GM19035 (cell line): ENCODE results near the gene SLIT1.

ENCODE experiments used
- ATAC-seq: cut with Tn5 transposase; IDR thresholded peaks from one replicate; pipeline ENCODE4 v1.9.1; 2021; ENCODE audit not compliant: unreplicated experiment

SLIT1 gene

DNA sequence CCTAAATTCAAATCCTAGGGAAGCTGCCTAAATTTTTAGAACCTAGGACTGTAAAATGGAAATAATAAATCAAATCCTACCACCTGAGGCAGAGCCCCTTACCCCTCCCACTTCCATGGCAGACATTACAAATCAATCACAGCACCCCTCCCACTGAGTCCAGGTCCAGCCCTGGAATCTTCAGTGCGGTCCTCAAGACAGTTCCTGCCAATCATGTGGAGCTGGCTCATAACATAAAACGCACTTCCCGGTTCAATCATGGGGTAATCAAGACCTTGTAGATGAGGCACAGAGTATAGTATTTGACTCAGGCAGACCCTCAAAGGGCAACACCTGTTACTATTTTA lies 157.0 kb downstream of the SLIT1 start:
- ATAC-seq: no peak

DNA sequence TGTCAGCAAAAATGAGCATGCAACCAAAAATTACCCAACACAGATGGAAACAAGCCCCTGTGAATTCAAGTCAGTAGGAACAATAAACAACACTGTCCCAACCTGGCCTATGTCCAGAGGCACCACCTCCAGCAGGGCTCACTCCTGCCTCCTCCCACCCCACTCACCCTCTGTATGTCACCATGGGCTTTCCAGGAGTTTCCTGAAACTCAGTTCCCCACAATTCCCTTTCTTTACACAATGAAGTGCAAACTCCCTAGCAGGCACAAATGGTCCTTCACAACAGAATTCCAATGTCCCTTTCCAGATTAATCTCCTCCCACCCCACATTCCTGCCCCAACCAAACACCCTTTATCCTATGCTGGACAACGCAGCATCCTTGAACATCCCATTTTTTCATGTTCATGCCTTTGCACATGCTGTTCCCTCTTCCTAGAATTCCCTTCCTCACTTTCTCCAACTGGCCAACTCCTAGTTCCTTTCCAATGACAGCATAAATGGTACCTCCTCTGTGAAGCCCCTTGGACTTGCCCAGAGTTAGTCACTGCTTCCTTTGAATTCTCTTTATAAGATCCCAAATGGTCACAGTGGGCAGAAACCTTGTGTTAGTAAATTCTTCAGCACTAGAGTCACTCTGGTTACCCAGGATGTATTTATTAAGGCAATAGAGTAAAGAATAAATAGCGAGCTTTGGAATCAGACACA lies 157.5 kb downstream of the SLIT1 start:
- no peak for ATAC-seq

DNA sequence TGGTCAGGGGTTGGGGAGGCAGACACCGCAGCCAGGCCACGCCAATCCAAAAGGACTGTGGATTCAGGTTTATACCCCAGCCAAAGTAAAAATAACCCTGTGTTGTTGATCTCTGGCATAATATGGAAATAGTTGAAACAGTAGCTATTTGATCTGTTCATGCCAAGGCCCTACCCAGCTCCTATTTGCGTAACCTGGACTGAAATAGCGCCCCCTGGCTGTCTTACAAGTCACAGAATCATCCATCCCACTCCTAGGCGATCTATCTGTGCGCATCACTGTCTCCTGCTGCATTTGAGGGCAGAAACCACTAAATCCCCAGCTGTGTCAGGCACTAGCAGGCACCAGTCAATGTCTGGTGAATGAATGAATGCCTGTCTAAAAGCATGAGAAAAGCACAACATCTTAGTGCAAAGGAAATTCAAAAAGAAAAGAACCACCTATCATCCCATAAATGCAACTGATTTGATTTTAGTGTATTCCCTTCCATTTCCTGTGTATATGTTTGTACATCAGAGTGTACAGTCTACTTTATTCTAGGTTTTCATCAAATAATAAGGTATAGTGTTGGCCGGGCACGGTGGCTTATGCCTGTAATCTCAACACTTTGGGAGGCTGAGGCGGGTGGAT lies 160.0 kb downstream of the SLIT1 start:
- peak; percentile 56 for ATAC-seq

DNA sequence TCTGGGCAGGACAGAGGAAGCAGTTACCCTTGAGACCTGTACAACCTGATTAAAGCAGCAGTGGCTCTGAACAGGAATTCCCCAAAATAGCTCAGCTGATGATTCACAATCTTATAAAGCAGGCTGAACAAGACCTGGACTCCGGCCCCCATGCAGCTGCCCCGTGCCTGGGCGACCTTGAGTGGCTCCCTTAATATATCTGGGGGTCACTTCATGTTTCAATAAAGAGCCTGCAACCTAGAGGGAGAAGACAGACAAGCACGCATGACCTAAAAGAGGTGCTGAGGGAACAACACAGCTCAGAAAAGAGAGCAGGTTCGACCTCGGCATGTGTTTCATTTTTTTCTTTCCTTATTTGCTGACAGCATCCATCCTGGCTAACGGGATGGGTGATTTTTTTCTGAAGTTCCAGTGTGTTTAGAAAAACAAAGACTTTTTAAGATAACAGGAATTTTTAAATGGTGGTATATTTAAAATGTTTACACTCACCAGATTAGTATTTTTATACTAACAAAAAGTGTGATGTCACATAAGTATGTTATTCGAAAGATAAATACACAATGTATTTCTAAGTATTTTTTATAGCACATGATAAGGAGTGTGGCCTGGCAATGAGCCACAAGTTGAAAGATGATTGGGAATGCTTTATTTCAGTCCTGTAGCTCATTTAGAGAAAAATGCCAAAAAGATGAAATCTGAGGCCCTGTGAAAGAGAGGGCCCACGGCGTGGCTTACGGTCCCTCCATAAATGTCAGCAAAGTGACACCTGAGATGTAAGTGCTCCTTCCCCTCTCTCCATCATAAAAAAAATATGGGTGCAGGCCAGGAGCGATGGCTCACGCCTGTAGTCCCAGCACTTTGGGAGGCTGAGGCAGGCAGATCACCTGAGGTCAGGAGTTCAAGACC lies 161.3 kb downstream of the SLIT1 start:
- ATAC-seq: no peak

DNA sequence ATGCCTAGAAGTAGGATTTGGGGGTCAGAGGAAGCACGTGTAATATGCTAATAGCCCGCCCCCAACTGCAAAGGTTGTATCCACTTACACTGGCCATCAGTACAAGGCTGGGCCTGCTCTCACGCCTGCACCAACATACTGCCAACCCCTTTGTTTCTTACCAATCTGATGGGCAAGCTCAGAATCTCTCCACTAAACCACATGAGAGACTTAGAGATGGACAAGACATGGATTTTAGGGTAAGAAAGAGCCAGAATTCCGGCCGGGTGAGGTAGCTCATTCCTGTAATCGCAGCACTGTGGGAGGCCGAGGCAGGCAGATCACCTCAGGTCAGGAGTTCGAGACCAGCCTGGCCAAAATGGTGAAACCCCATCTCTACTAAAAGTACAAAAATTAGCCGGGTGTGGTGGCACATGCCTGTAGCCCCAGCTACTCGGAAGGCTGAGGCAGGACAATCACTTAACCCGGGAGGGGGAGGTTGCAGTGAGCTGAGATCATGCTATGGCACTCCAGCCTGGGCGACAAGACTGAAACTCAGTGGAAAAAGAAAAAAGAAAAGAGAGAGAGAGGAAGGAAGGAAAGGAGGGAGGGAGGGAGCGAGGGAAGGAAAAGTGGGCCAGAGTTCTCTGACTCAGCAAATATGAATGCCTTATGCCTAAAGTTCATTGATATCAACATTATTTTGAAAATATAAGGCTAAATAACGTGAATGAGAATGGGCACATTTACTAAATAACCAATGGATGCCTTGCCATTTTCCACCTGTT lies 162.2 kb downstream of the SLIT1 start:
- ATAC-seq: no peak

- ATAC-seq: no peak
Observed at GRCh38 chr10:97022616-97023015, 163.1 kb downstream of the SLIT1 start.

DNA sequence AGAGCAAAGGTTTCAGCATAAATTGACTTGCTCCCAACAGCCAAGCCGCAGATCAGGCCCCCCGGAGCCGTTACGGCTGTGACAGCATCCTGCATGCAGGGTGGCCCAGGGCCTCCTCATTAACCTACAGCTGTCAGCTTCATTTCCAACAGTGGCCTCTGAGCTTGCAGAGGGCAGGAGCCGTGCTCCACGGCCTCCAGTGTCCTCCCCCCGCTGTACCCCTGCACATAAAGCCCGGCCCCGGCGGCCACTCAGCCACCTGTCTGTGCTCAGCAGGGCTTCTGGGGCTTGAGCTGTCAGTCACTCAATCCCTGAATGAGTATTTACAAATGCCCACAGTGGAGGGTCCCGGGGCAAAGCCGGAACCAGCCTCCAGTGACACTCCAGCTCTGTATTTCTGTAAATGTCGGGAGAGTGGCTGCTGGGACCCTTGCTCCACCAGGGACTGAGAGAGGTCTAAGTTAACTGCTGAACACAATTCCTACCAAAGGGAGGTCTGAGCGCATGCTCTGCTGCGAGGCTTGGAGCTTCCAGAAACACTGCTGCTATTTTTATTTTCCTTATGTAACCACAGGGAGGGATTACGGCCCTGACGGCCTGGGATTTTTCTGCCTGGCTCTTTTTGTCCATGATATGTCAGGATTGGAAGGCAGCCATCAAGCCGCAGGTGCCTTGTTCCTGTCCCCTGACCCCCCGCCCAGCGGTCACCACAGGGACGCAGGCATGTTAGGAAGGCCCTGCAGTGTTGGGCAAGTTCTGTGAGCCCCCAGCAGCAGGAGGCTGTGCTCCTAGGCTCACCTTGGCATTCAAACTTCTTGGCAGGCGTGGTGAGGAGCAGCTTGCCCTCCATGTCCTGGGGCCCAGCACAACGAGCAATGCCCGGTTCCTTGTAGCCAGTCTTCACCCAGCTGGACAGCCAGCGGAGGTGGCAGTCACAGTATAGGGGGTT lies 165.0 kb downstream of the SLIT1 start:
- no peak for ATAC-seq

- ATAC-seq: no peak
Observed at GRCh38 chr10:97019213-97019844, 166.4 kb downstream of the SLIT1 start.

DNA sequence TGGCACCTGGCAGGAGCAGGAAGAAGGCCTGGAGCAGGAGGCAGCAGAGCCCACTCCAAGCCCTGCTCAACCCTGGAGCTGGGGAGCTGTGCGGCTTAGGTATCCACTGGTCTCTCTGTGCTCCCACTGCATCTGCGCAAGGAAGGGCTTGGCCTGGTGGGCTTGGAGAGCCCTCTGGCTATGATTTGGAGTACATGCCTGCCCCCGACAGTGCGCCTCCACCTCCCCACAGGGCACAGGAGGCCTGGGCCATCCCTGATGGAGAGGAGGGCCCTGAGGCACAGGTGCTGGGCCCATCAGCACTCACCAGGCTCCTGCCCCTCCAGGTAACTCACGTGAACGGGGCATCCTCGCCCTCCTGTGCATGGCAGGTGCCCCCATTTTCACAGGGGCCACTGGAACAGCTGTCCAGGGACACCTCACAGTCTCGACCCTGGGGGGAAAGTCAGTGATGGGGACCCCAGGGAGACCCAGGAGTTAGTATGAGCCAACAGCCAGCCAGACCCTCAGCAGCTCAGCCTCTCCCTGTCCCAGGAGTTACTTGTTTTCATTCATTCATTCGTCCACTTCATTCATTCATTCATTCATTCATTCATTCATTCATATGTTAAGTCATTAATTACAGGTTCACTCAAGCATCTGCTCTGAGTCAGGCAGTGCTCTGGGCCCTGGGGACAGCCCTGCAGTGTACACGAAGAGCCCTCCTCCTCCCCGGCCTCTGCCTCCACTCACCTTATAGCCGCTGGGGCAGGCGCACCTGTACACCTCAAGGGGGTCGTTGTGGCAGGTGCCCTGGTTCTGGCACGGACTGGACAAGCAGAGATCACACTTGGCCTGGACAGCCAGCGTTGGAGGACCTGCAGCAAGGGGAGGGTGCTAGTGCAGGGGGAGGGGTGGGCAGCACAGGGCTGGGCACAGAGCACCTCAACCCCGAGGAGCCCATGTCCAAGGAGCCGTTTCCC lies 167.2 kb downstream of the SLIT1 start:
- no peak for ATAC-seq

GRCh38 chr10:97017474-97017903 lies 168.3 kb downstream of the SLIT1 start:
- no peak for ATAC-seq

DNA sequence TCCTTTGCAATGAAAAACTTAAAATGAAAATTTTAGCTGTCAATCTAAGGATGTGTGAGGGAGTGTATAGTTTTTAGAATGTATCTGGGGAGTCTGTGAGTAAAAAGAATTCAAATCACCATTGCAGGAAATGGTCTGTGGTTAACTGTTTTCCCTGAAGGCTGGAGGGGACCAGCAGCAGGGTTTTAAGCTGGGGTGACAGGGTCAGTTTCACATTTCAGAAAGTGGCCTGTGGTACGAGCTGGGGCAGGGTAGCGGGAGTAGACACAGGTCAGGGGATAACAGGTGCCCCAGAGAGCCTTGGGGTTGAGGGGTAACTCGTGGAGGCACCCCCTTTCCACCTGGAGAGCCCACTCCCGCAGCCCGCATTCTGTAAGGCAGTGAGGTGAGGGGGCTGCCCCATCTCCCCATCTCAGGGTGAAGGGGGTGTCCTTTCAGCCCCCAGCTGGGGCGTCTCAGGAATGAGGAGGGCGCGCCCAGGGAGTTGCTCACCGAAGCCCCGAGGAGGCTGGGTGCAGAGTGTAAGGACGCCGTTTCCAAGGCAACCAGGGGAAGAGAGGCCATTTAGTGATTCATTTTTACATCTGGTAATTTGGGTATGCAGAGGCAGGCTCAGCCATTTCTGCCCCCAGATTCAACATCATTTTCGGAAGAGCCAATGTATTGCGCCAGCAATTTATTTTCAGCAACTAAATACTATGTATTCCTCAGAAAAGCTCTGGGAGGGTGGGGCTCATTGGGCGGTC lies 168.9 kb downstream of the SLIT1 start:
- ATAC-seq: peak; percentile 76

DNA sequence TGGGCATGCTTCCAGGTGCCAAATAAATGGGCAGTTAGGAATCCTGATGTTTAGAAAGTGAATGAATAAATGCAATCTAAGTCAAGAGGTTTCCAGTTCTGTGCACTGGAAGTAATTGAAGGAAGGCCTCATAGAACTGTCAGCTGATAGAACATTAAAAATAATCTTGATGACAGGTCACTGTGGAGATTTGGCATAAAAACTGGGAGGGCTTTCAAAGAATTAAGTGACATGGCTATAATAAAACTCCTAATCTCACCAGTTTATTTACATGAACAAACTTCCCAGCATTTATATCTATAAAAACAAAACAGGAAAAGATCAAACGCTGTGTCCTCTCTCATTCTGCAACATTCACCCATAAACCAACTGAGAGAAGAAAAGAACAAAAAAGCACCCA lies 170.5 kb downstream of the SLIT1 start:
- no peak for ATAC-seq

GRCh38 chr10:97013983-97014382 lies 171.8 kb downstream of the SLIT1 start:
- no peak for ATAC-seq

GRCh38 chr10:97013568-97013967 lies 172.2 kb downstream of the SLIT1 start:
- ATAC-seq: no peak

GRCh38 chr10:97012470-97012869 lies 173.3 kb downstream of the SLIT1 start:
- no peak for ATAC-seq

DNA sequence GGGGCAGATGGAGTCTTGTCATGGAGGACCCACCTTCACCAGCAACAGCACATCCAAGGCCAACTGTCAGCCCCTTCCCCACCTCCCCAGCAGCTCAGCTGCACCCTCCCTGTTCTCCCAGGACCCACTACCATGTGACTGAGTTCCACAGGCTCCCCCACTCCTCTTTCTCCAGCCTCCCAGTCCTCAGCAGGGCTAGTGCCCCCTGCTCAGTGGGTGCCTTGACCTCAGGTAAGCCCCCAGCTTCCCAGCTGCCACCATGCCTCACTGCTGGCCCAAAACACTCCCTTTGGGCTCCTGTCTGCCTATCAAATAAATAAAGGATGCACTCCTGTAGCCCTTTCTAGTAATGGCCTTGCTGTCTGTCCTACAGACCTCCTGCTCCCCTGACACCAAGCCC lies 174.4 kb downstream of the SLIT1 start:
- no peak for ATAC-seq

GRCh38 chr10:97010695-97011206 lies 175.0 kb downstream of the SLIT1 start:
- no peak for ATAC-seq

DNA sequence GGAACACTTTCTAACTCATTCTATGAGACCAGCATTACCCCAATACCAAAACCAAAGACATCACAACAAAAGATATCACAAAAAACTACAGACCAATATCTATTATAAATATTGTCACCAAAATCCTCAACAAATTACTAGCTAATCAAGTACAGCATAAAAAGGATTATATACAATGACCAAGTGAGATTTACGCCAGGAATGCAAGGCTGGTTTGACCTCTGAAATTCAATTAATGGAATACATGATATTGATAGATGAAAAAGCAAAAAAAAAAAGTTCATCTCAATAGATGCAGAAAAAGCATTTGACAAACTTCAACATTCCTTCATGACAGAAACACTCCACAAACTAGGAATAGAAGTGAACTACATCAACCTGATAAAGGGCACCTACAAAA lies 178.3 kb downstream of the SLIT1 start:
- no peak for ATAC-seq
